GM19467 (cell line): Measurements from ENCODE around the gene PAK2.
"Not testable (repeated sequence)": the region's sequence is repeated elsewhere in the genome, so short reads cannot be mapped to it uniquely, and the experiment has no call there.

ENCODE experiments used
- ATAC-seq: cut with Tn5 transposase; IDR thresholded peaks from one replicate; pipeline ENCODE4 v1.9.1; 2021; ENCODE audit warnings: mild to moderate bottlenecking, moderate library complexity; ENCODE audit not compliant: unreplicated experiment

The PAK2 gene

GRCh38 chr3:196839351-196839750 is 99.7 kb downstream of the PAK2 start:
- not testable (repeated sequence) for ATAC-seq

GRCh38 chr3:196842567-196843434 is 103.1 kb downstream of the PAK2 start:
- no peak for ATAC-seq

DNA sequence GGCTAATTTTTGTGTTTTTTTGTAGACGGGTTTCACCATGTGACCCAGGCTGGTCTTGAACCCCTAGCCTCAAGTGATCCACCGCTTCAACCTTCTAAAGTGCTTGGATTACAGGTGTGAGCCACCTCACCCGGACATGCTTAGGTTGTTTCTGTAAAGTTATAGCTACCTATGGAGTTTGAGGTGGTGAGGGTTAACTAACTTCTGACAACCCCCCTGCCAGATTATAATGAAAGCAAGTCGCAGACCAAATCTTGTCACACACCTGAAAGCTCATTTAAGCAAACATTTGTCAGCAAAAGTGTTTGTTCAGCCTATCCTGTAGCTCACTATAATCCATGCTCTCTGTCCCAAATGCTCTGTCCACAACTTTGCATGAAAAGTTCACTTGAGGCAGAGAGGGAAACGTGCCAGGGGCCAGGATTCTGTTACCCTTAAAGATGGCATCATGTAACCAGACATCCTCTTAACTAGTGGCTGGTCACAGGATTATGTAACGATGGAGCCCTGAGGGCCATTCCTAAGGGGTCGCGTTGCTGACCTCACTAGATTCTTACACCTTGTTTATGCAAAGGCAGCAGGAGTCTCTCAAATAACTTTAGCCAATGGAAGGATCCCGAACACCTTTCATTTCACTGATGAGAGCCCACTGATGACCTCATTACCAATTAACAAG is 103.9 kb downstream of the PAK2 start:
- no peak for ATAC-seq

DNA sequence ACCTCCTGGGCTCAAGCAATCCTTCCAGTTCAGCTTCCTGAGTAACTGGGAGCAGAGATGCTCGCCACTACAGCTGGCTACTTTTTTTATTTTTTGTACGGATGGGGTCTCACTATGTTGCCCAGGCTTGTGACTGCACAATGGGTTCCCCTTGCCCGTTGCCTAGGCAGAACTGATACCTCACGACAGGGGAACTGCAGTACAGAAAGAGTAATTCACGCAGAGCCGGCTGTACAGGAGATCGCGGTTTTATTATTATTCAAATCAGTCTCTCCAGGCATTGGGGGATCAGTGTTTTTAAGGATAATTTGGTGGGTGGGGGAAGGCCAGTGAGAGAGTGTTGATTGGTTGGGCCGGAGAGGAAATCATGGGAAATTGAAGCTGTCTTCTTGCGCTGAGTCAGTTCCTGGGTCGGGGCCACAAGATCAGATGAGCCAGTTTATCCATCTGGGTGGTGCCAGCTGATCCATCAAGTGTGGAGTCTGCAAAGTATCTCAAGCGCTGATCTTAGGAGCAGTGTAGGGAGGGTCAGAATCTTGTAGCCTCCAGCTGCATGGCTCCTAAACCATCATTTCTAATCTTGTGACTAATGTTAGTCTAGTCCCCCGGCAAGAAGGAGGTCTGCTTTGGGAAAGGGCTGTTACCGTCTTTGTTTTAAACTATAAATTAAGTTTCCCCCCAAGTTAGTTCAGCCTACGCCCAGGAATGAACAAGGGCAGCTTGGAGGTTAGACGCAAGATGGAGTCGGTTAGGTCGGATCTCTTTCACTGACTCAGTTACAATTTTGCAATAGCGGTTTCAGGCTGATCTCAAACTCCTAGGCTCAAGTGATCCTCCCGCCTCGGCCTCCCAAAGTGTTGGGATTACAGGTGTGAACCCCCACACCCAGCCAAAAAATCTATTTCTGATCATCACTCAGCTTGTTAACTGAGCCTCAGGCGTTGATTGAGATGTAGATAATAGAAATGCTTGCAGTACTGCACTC is 104.9 kb downstream of the PAK2 start:
- not testable (repeated sequence) for ATAC-seq

DNA sequence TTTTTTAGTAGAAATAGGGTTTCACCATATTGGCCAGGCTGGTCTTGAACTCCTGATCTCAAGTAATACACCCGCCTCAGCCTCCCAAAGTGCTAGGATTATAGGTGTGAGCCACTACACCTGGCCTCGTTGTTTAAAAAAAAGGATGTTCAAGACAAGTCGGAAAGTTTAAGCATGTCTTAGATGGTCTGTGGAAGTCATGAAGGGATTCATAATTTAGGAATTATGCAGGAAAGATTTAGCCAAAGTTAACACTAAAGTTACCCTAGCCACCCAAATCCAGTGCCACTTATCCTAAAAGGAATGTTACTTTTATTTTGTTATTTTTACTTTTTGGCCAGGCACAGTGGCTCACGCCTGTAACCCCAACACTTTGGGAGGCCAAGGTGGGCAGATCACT is 108.7 kb downstream of the PAK2 start:
- ATAC-seq = not testable (repeated sequence)

DNA sequence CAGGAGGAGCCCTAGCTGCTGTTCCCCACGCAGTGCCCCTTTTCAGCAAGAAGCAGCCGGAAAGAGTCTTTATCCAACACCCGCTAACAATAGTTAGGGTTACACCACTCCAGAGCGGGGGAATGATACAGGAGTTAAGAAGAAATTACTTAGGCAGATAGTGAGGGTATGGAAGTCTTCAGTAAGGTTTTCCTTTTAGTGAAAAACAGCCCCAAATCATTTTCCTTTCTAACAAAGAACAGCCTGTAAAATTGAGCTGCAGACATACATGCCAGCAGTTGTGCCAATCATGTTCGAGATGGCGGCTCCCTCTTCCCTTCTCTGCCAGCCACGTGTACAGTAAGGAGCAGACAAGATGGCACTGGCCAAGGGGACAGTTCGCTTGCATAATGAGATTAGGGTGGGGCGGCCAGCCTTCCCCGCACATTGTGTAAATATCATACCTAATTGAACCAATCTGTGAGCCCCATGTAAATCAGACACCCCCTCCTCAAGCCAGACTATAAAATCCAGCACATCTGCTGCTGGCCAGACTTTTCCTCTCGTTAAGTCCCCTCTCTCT is 109.6 kb downstream of the PAK2 start:
- ATAC-seq = no peak

DNA sequence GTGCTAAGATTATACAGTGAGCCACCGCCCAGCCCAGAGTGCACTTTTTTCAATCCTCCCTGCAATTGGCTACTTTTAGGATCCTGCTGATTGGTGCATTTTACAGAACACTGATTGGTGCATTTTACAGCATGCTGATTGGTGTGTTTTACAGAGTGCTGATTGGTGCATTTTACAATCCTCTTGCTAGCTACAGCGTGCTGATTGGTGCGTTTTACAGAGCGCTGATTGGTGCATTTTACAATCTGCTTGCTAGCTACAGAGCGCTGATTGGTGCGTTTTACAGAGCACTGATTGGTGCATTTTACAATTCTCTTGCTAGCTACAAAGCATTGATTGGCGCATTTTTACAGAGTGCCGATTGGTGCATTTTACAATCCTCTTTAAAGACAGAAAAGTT is 123.3 kb downstream of the PAK2 start:
- ATAC-seq = not testable (repeated sequence)

- ATAC-seq = no peak
These were observed 127.5 kb downstream of the PAK2 start for GRCh38 chr3:196867155-196867506.

- peak; percentile 91 for ATAC-seq
These were observed 128.0 kb downstream of the PAK2 start, which contains the start of gene SENP5 for GRCh38 chr3:196867507-196868296. Gene SENP5, plus strand, starts transcription at chr3:196867920. Its CDS starts 17,262 bp downstream, at chr3:196885182.

- peak; percentile 33 for ATAC-seq
These were observed 128.6 kb downstream of the PAK2 start for GRCh38 chr3:196868297-196868661.

GRCh38 chr3:196872316-196872715 is 132.7 kb downstream of the PAK2 start:
- ATAC-seq = no peak

GRCh38 chr3:196874511-196875094 is 134.9 kb downstream of the PAK2 start:
- ATAC-seq = not testable (repeated sequence)

GRCh38 chr3:196875258-196875657 is 135.6 kb downstream of the PAK2 start:
- ATAC-seq = no peak
